Measurements from ENCODE around the gene DUSP12. TPM values are rescaled to one million over a fixed set of nuclear protein-coding genes. Genes with fewer than 3 reads are reported as not detected.

DUSP12 gene
- total RNA-seq, 2 experiments from 2014 or later = 20.3 to 23.0 TPM

DNA sequence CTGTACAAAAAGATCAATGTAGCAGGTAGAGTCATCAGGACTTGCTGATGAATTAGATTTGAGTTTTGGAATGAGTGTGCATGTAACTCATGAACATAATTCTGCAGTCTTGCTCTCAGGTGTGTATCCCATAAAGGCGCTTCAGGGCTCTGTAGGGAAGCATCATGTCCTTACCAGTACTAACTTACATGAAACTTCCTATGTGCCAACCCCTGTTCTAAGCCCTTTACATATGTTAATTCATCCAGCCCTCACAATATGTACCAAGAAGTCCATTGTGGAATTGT is 30.3 kb upstream of the DUSP12 start:
- CTCF ChIA-PET = no interaction called here
- H3K9me3 ChIP-seq (ENCODE audit: control insufficient read depth in 1 of 2, insufficient read depth in 1 of 2, low read length in 2 of 2) = no peaks in the 10 kb centered on the region
- H3K4me1 ChIP-seq (ENCODE audit: insufficient read depth, low read length) = no peaks in the 10 kb centered on the region
- no peak overlapping the region for H3K4me3 ChIP-seq (ENCODE audit: low read length)
- TF ChIP-seq CTCF (IDR thresholded peaks at IDR 0.05) = no peak
- H3K9me3 Mint-ChIP-seq = no peaks in the 10 kb centered on the region
- no peak for DNase-seq
- H3K4me3 Mint-ChIP-seq = no peak overlapping the region
- POLR2A ChIA-PET = no interaction called here
- H3K36me3 Mint-ChIP-seq (ENCODE audit: low read depth) = no peaks in the 10 kb centered on the region
- H3K36me3 ChIP-seq (ENCODE audit: insufficient read depth, low read length) = no peaks in the 10 kb centered on the region
- no peak overlapping the region for H3K27ac Mint-ChIP-seq
- no peaks in the 10 kb centered on the region for H3K27me3 ChIP-seq (ENCODE audit: control insufficient read depth in 1 of 2, insufficient read depth in 2 of 2, low read length in 2 of 2)
- peaks cover 6% of the 10 kb centered on the region for H3K4me1 Mint-ChIP-seq (ENCODE audit: low read depth)
- no peak for ATAC-seq (ENCODE audit: poor library complexity)
- H3K27ac ChIP-seq (ENCODE audit: low read depth in 1 of 2, low read length in 2 of 2) = no peak overlapping the region
- peaks cover 29% of the 10 kb centered on the region for H3K27me3 Mint-ChIP-seq
- intact Hi-C loops (cut with DNase I, micrococcal nuclease) = no loop called here

DNA sequence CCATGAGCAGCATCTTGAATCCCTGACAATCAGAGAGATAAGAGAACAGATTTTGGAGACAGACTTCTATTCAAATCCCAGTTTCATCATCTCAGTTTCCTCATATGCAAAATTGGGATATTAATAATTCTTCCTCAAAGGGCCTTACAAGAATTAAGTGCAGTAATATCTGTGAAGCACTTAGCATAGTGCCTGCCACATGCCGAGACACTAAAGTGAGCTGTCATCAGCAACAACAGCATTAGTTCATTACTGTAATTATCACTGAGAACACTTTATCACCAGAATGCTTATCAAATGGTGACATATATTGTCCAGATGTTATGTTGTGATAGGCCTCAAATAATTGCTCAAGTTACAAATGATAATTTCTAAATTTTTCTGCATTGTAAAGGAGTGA is 29.2 kb upstream of the DUSP12 start:
- no peak for TF ChIP-seq CTCF (IDR thresholded peaks at IDR 0.05)
- H3K9me3 Mint-ChIP-seq = no peaks in the 10 kb centered on the region
- DNase-seq (no peak), ATAC-seq (ENCODE audit: poor library complexity) (no peak)
- Histone ChIP-seq H3K27ac (ENCODE audit: low read depth in 1 of 2, low read length in 2 of 2) (no peak overlapping the region), H3K36me3 (ENCODE audit: insufficient read depth, low read length) (no peaks in the 10 kb centered on the region), H3K4me3 (ENCODE audit: low read length) (no peak overlapping the region), H3K4me1 (ENCODE audit: insufficient read depth, low read length) (peaks cover under 1% of the 10 kb centered on the region), H3K9me3 (ENCODE audit: control insufficient read depth in 1 of 2, insufficient read depth in 1 of 2, low read length in 2 of 2) (no peaks in the 10 kb centered on the region), H3K27me3 (ENCODE audit: control insufficient read depth in 1 of 2, insufficient read depth in 2 of 2, low read length in 2 of 2) (no peaks in the 10 kb centered on the region)
- no peak overlapping the region for H3K27ac Mint-ChIP-seq
- H3K4me1 Mint-ChIP-seq (ENCODE audit: low read depth) = peaks cover 6% of the 10 kb centered on the region
- ChIA-PET POLR2A (no interaction called here), CTCF (no interaction called here)
- intact Hi-C loops (cut with DNase I, micrococcal nuclease) = no loop called here
- H3K27me3 Mint-ChIP-seq = peaks cover 27% of the 10 kb centered on the region
- no peak overlapping the region for H3K4me3 Mint-ChIP-seq
- no peaks in the 10 kb centered on the region for H3K36me3 Mint-ChIP-seq (ENCODE audit: low read depth)

DNA sequence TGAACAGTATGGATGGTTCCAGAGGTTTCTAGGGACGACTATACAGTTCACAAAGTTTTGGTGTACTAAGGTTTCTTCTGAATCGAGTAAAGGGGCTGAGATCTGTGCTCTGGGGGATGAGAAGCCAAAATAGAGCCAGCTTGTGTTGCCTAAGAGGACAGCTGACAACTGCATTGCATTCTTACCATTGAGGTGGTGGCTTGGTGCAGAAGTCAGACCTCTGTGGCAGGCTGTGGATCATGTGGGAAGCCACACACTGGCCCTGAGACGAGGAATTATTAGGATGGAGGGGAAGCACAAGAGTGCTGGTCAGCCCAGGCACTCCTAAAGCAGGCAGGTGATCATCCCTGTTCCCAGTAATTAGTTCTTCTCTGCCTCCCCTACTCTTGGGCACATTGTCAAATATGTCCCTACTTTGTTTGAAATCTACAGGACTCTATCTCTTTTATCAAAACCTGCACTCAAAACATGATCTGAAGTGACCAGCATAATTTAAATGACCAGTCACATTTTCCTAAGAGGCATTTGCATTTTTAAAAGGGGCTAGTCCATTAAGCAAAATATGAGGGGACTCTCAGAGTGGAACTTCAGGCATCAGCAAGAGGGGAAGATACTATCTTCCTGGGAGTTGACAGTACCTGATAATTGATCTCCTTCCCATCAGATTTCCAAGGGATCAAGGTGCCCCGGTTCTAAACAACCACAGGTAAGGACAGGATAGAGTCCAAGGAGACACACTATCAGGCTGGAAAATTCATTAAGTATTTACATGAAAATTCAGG is 28.4 kb upstream of the DUSP12 start, which contains the start of gene FCRLB:
TSS of gene FCRLB (plus strand) at position 589 of the 782 bp plus-strand sequence. CDS start 1,129 bp downstream, outside the sequence.
- Mint-ChIP-seq H3K27ac (no peak within 1 kb of the TSS), H3K4me1 (ENCODE audit: low read depth) (peaks cover 13% of the 10 kb centered on the region), H3K4me3 (no peak within 1 kb of the TSS), H3K9me3 (no peaks in the 10 kb centered on the region), H3K36me3 (ENCODE audit: low read depth) (no peaks in the 10 kb centered on the region), H3K27me3 (peaks cover 21% of the 10 kb centered on the region)
- ATAC-seq (ENCODE audit: poor library complexity) = no peak
- peaks cover 8% of the 10 kb centered on the region for H3K4me1 ChIP-seq (ENCODE audit: insufficient read depth, low read length)
- intact Hi-C loops (cut with DNase I, micrococcal nuclease) = no loop called here
- ChIA-PET CTCF (no interaction called here), POLR2A (no interaction called here)
- H3K9me3 ChIP-seq (ENCODE audit: control insufficient read depth in 1 of 2, insufficient read depth in 1 of 2, low read length in 2 of 2) = no peaks in the 10 kb centered on the region
- peaks cover 0 to 3% of the 10 kb centered on the region in 2 experiments for H3K27me3 ChIP-seq (ENCODE audit: control insufficient read depth in 1 of 2, insufficient read depth in 2 of 2, low read length in 2 of 2)
- no peaks in the 10 kb centered on the region for H3K36me3 ChIP-seq (ENCODE audit: insufficient read depth, low read length)
- no peak within 1 kb of the TSS for H3K4me3 ChIP-seq (ENCODE audit: low read length)
- DNase-seq = no peak
- H3K27ac ChIP-seq (ENCODE audit: low read depth in 1 of 2, low read length in 2 of 2) = no peak within 1 kb of the TSS
- no peak for TF ChIP-seq CTCF (IDR thresholded peaks at IDR 0.05)

Data from CD4-positive, alpha-beta T cell (primary cell).